HG03521 (cell line): ENCODE data around the gene CABP1.
"Not testable (repeated sequence)": the region's sequence is repeated elsewhere in the genome, so short reads cannot be mapped to it uniquely, and the experiment has no call there.

Source experiments
- ATAC-seq: cut with Tn5 transposase; IDR thresholded peaks from one replicate; pipeline ENCODE4 v1.9.1; 2021; ENCODE audit warnings: mild to moderate bottlenecking, moderate library complexity; ENCODE audit not compliant: unreplicated experiment

The CABP1 gene

GRCh38 chr12:120639771-120640721 is at the start of gene CABP1:
TSS of gene CABP1 (plus strand) at chr12:120640626. CDS start at chr12:120640686, 60 bp downstream.
- peak; percentile 59 for ATAC-seq

GRCh38 chr12:120590741-120591407 is 49.6 kb upstream of the CABP1 start:
- no peak for ATAC-seq

- ATAC-seq = no peak
These were observed 48.0 kb upstream of the CABP1 start for GRCh38 chr12:120592121-120593049.

- no peak for ATAC-seq
These were observed 43.5 kb upstream of the CABP1 start for GRCh38 chr12:120596901-120597300.

GRCh38 chr12:120597861-120598260 is 42.6 kb upstream of the CABP1 start:
- no peak for ATAC-seq

- no peak for ATAC-seq
These were observed 41.6 kb upstream of the CABP1 start for GRCh38 chr12:120598674-120599463.

- no peak for ATAC-seq
These were observed 40.5 kb upstream of the CABP1 start for GRCh38 chr12:120599672-120600552.

- not testable (repeated sequence) for ATAC-seq
These were observed 38.0 kb upstream of the CABP1 start for GRCh38 chr12:120602416-120602815.

GRCh38 chr12:120610560-120610959 is 29.9 kb upstream of the CABP1 start:
- no peak for ATAC-seq

GRCh38 chr12:120611534-120611933 is 28.9 kb upstream of the CABP1 start:
- ATAC-seq = not testable (repeated sequence)

- no peak for ATAC-seq
These were observed 25.6 kb upstream of the CABP1 start for GRCh38 chr12:120614848-120615247.

GRCh38 chr12:120617193-120617592 is 23.2 kb upstream of the CABP1 start:
- ATAC-seq = not testable (repeated sequence)

GRCh38 chr12:120617767-120618166 is 22.7 kb upstream of the CABP1 start:
- ATAC-seq = not testable (repeated sequence)

GRCh38 chr12:120618954-120619615 is 21.3 kb upstream of the CABP1 start:
- no peak for ATAC-seq

GRCh38 chr12:120620624-120621023 is 19.8 kb upstream of the CABP1 start:
- no peak for ATAC-seq

- peak; percentile 51 for ATAC-seq
These were observed 14.6 kb upstream of the CABP1 start for GRCh38 chr12:120625557-120626419.

- ATAC-seq = no peak
These were observed 11.5 kb upstream of the CABP1 start for GRCh38 chr12:120628919-120629318.
